Measurements from ENCODE around the gene LRRC8D. TPM values are rescaled to one million over a fixed set of nuclear protein-coding genes. Genes with fewer than 3 reads are reported as not detected.

Gene LRRC8D
- total RNA-seq, 1 experiment from 2014 or later: 42.0 TPM

DNA sequence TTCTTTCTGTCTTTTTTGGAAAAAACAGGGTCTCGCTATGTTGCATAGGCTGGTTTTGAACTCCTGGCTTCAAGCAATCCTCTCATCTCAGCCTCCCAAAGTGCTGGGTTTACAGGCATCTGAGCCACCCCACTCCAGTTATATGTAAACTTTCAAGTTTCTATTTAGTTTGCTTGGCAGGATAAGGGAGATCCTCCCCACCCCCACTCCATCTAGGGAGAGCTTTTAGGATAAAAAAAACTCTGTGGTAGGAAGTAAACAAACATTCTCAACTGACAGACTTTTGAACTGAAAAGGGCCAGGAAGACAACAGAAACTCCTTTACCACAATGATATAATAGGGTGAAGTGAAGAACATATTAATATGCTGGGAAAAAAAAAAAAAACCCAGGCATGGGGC, 133.1 kb downstream of the LRRC8D start:
- CTCF ChIA-PET: interaction anchor here (0.6 to 1.0 kb wide), 6 partner anchors 9 to 160 kb away, joined by 3 to 6 read pairs (median 6); no protein-coding TSS in a partner anchor
- H3K27ac Mint-ChIP-seq (ENCODE audit: low read depth, unreplicated experiment): no peak overlapping the region
- POLR2A ChIA-PET: interaction anchor here (0.6 to 1.5 kb wide), 4 partner anchors 20 to 196 kb away, joined by 3 to 5 read pairs (median 3); no protein-coding TSS in a partner anchor
- TF ChIP-seq, protein P1, sequence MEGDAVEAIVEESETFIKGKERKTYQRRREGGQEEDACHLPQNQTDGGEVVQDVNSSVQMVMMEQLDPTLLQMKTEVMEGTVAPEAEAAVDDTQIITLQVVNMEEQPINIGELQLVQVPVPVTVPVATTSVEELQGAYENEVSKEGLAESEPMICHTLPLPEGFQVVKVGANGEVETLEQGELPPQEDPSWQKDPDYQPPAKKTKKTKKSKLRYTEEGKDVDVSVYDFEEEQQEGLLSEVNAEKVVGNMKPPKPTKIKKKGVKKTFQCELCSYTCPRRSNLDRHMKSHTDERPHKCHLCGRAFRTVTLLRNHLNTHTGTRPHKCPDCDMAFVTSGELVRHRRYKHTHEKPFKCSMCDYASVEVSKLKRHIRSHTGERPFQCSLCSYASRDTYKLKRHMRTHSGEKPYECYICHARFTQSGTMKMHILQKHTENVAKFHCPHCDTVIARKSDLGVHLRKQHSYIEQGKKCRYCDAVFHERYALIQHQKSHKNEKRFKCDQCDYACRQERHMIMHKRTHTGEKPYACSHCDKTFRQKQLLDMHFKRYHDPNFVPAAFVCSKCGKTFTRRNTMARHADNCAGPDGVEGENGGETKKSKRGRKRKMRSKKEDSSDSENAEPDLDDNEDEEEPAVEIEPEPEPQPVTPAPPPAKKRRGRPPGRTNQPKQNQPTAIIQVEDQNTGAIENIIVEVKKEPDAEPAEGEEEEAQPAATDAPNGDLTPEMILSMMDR (IDR thresholded peaks at IDR 0.05; ENCODE audit: unreplicated experiment): no peak
- H3K4me3 Mint-ChIP-seq (ENCODE audit: unreplicated experiment): no peak overlapping the region
- H3K4me1 Mint-ChIP-seq (ENCODE audit: insufficient read depth, unreplicated experiment): peaks cover 17% of the 10 kb centered on the region
- DNase-seq (ENCODE audit: unreplicated experiment): no peak
- no peaks in the 10 kb centered on the region for H3K27me3 Mint-ChIP-seq (ENCODE audit: insufficient read depth, unreplicated experiment)
- no peaks in the 10 kb centered on the region for H3K9me3 Mint-ChIP-seq (ENCODE audit: unreplicated experiment)
- no TSS peak for BruUV-seq (replicated peaks)
- intact Hi-C loops (cut with micrococcal nuclease): loop anchor here (1.0 to 10.0 kb wide), 6 partner anchors 33 to 469 kb away; partner anchors contain the start of gene LRRC8C
- H3K36me3 Mint-ChIP-seq (ENCODE audit: insufficient read depth, unreplicated experiment): no peaks in the 10 kb centered on the region

DNA sequence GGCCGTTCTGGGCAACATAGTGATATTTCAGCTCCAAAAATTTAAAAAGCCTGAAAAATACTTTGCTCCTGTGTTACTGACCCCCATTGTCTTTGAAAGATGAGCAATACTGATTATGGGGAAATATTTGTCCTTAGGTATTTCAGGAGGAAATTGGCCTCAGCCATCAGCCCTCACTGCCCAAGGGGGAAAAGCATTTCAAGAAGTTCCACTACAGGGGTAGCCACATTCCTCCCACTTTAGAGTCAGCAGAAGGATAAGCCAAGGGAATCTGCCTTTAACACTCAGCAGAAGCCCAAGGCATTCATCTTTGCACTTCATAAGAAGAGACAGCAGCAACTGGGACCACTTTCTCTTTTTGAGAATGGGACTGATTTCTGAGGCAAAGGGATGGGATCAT, 133.6 kb downstream of the LRRC8D start:
- ChIA-PET CTCF (interaction anchor here (0.6 to 1.0 kb wide), 3 partner anchors 8 to 32 kb away, joined by 4 to 6 read pairs (median 5); no protein-coding TSS in a partner anchor), POLR2A (interaction anchor here (1.0 to 1.5 kb wide), 2 partner anchors 19 to 21 kb away, joined by 3 read pairs; no protein-coding TSS in a partner anchor)
- no peaks in the 10 kb centered on the region for H3K27me3 Mint-ChIP-seq (ENCODE audit: insufficient read depth, unreplicated experiment)
- no peak overlapping the region for H3K27ac Mint-ChIP-seq (ENCODE audit: low read depth, unreplicated experiment)
- H3K36me3 Mint-ChIP-seq (ENCODE audit: insufficient read depth, unreplicated experiment): no peaks in the 10 kb centered on the region
- TF ChIP-seq, protein P1 (IDR thresholded peaks at IDR 0.05; ENCODE audit: unreplicated experiment): no peak
- DNase-seq (ENCODE audit: unreplicated experiment): no peak
- no peak overlapping the region for H3K4me3 Mint-ChIP-seq (ENCODE audit: unreplicated experiment)
- H3K9me3 Mint-ChIP-seq (ENCODE audit: unreplicated experiment): no peaks in the 10 kb centered on the region
- peaks cover 17% of the 10 kb centered on the region for H3K4me1 Mint-ChIP-seq (ENCODE audit: insufficient read depth, unreplicated experiment)
- BruUV-seq (replicated peaks): no TSS peak
- intact Hi-C loops (cut with micrococcal nuclease): loop anchor here (10.0 kb wide), 2 partner anchors 320 to 470 kb away; partner anchors contain the start of gene LRRC8C

DNA sequence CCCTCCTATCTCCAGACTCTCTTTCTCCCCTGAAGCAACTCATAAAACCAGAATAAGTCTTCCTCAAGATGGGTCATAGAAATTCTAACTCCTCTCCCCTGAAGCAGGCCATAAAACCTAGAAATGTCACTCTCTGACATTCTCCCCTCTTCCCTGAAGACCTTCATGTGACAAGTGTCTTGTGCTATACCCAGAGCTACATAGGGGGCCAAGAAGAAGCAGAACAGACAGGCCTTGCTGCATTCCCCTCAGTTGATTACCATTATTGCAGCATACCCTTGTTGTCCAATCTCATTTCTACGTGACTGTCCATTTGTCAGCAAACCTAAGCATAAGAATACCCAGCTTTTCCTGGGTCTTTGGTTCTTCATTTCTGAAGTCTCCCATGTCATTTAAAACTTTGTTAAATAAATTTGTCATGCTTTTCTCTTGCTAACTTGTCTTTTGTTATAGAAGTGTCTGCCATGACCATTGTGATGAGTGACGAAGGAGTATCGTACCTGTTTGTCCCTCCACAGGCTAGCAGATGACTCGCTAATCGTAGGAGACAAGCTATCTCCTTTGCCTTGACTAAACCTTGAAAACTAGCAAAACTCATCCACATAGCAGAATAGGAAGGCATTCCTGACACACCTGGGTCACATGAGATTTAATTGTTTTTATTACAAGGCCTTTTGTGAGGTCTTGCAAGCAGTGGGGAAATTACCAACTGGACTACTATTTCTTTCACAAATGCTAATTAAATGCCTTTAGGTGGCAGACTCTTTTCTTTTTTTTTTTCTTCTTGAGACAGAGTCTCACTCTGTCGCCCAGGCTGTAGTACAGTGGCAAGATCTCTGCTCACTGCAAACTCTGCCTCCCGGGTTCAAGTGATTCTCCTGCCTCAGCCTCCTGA, 134.7 kb downstream of the LRRC8D start:
- ChIA-PET CTCF (interaction anchor here (0.7 to 1.2 kb wide), 2 partner anchors 33 to 244 kb away, joined by 3 to 7 read pairs; no protein-coding TSS in a partner anchor), POLR2A (interaction anchor here (0.7 to 1.2 kb wide), 3 partner anchors 16 to 111 kb away, joined by 3 to 5 read pairs (median 3); no protein-coding TSS in a partner anchor)
- Mint-ChIP-seq H3K27ac (ENCODE audit: low read depth, unreplicated experiment) (no peak overlapping the region), H3K4me3 (ENCODE audit: unreplicated experiment) (no peak overlapping the region), H3K4me1 (ENCODE audit: insufficient read depth, unreplicated experiment) (peaks cover 17% of the 10 kb centered on the region), H3K36me3 (ENCODE audit: insufficient read depth, unreplicated experiment) (no peaks in the 10 kb centered on the region), H3K9me3 (ENCODE audit: unreplicated experiment) (no peaks in the 10 kb centered on the region), H3K27me3 (ENCODE audit: insufficient read depth, unreplicated experiment) (no peaks in the 10 kb centered on the region)
- TF ChIP-seq, protein P1 (IDR thresholded peaks at IDR 0.05; ENCODE audit: unreplicated experiment): no peak
- intact Hi-C loops (cut with micrococcal nuclease): loop anchor here (10.0 kb wide), 2 partner anchors 321 to 471 kb away; partner anchors contain the start of gene LRRC8C
- BruUV-seq (replicated peaks): no TSS peak
- DNase-seq (ENCODE audit: unreplicated experiment): no peak

DNA sequence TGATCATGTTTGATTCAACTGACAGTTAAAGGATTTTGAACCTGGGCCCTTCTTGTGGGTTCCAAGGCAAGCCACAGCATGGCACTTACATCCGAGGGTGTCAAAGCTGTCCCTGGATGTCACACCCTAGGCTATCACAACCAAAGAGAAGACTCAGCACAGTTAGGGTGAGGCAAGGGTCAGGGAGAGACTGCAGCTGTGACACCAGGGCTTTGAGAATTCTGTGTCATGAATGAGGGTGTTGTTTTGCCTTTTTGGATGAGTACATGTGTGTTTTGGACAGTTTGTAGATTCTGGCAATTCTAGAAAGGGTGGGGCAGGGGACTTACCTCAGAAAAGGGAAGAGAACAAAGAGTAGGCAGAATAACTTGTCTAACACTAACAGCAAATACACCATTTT, 136.3 kb downstream of the LRRC8D start:
- Mint-ChIP-seq H3K27ac (ENCODE audit: low read depth, unreplicated experiment) (peak overlapping the region; percentile 65), H3K4me3 (ENCODE audit: unreplicated experiment) (no peak overlapping the region), H3K4me1 (ENCODE audit: insufficient read depth, unreplicated experiment) (peaks cover 17% of the 10 kb centered on the region), H3K9me3 (ENCODE audit: unreplicated experiment) (no peaks in the 10 kb centered on the region), H3K27me3 (ENCODE audit: insufficient read depth, unreplicated experiment) (no peaks in the 10 kb centered on the region), H3K36me3 (ENCODE audit: insufficient read depth, unreplicated experiment) (no peaks in the 10 kb centered on the region)
- no peak for DNase-seq (ENCODE audit: unreplicated experiment)
- BruUV-seq (replicated peaks): no TSS peak
- ChIA-PET CTCF (interaction anchor here (0.6 to 1.2 kb wide), 3 partner anchors 32 to 747 kb away, joined by 3 to 7 read pairs (median 4); no protein-coding TSS in a partner anchor), POLR2A (interaction anchor here (0.8 to 1.3 kb wide), 6 partner anchors 10 to 113 kb away, joined by 3 to 6 read pairs (median 4); no protein-coding TSS in a partner anchor)
- TF ChIP-seq, protein P1 (IDR thresholded peaks at IDR 0.05; ENCODE audit: unreplicated experiment): no peak
- intact Hi-C loops (cut with micrococcal nuclease): loop anchor here (10.0 kb wide), 2 partner anchors 322 to 472 kb away; partner anchors contain the start of gene LRRC8C
